ENCODE results near the gene ARHGDIG. TPM values are rescaled to one million over a fixed set of nuclear protein-coding genes. Genes with fewer than 3 reads are reported as not detected.
A peak's percentile ranks its signal among the peaks of the same experiment; 100 is the strongest.

Gene ARHGDIG
- total RNA-seq, 2 experiments from 2014 or later: not detected

GRCh38 chr16:321532-321931, 41.1 kb downstream of the ARHGDIG start:
- no peak overlapping the region for H2AFZ ChIP-seq (ENCODE audit: low read length)
- peaks cover 4% of the 10 kb centered on the region; the same call in 1 of the 2 replicates for H4K20me1 ChIP-seq (ENCODE audit: insufficient read depth, low read length)
- no peaks in the 10 kb centered on the region for H3K9me3 ChIP-seq (ENCODE audit: low read length)
- H3K4me3 ChIP-seq (ENCODE audit: low read depth, low read length, poor library complexity, severe bottlenecking): no peak overlapping the region
- no peaks in the 10 kb centered on the region for H3K9me2 ChIP-seq (ENCODE audit: insufficient read depth, low read length)
- ChIA-PET CTCF (ENCODE audit: unreplicated experiment) (no interaction called here), POLR2A (no interaction called here)
- peaks cover 26% of the 10 kb centered on the region for H3K4me1 ChIP-seq (ENCODE audit: insufficient read depth, low read length, poor library complexity, severe bottlenecking)
- no peaks in the 10 kb centered on the region for H3K36me3 ChIP-seq (ENCODE audit: insufficient read depth, low read length)
- intact Hi-C loops (cut with micrococcal nuclease; ENCODE audit: unreplicated experiment): no loop called here
- no peak overlapping the region for H3K27ac ChIP-seq (ENCODE audit: low read depth, low read length, poor library complexity, severe bottlenecking)
- no peak for TF ChIP-seq CTCF (conservative IDR thresholded peaks at IDR 0.05; ENCODE audit: low read length)
- TF ChIP-seq EZH2phosphoT487 (IDR thresholded peaks at IDR 0.05; ENCODE audit: borderline replicate concordance, low read depth, low read length): no peak
- no peak for DNase-seq (ENCODE audit: low spot score)
- no peak overlapping the region for H3K4me2 ChIP-seq (ENCODE audit: low read length)
- H3K79me2 ChIP-seq (ENCODE audit: insufficient read depth, low read depth, low read length): no peaks in the 10 kb centered on the region; the same call in 1 of the 2 replicates
- BruUV-seq (replicated peaks): no TSS peak

GRCh38 chr16:322476-323143, 42.2 kb downstream of the ARHGDIG start:
- ChIA-PET CTCF (ENCODE audit: unreplicated experiment) (no interaction called here), POLR2A (no interaction called here)
- TF ChIP-seq CTCF (conservative IDR thresholded peaks at IDR 0.05; ENCODE audit: low read length) (no peak), EZH2phosphoT487 (IDR thresholded peaks at IDR 0.05; ENCODE audit: borderline replicate concordance, low read depth, low read length) (no peak)
- H3K27ac ChIP-seq (ENCODE audit: low read depth, low read length, poor library complexity, severe bottlenecking): no peak overlapping the region
- no peak overlapping the region for H3K4me3 ChIP-seq (ENCODE audit: low read depth, low read length, poor library complexity, severe bottlenecking)
- DNase-seq (ENCODE audit: low spot score): no peak
- peaks cover 26% of the 10 kb centered on the region for H3K4me1 ChIP-seq (ENCODE audit: insufficient read depth, low read length, poor library complexity, severe bottlenecking)
- intact Hi-C loops (cut with micrococcal nuclease; ENCODE audit: unreplicated experiment): no loop called here
- H3K4me2 ChIP-seq (ENCODE audit: low read length): no peak overlapping the region
- BruUV-seq (replicated peaks): no TSS peak
- no peaks in the 10 kb centered on the region for H3K9me2 ChIP-seq (ENCODE audit: insufficient read depth, low read length)
- H3K79me2 ChIP-seq (ENCODE audit: insufficient read depth, low read depth, low read length): no peaks in the 10 kb centered on the region; the same call in 1 of the 2 replicates
- H3K36me3 ChIP-seq (ENCODE audit: insufficient read depth, low read length): no peaks in the 10 kb centered on the region
- no peak overlapping the region for H2AFZ ChIP-seq (ENCODE audit: low read length)
- H4K20me1 ChIP-seq (ENCODE audit: insufficient read depth, low read length): peaks cover 4% of the 10 kb centered on the region; the same call in 1 of the 2 replicates
- H3K9me3 ChIP-seq (ENCODE audit: low read length): no peaks in the 10 kb centered on the region

GRCh38 chr16:324201-324450, 43.7 kb downstream of the ARHGDIG start:
- no peaks in the 10 kb centered on the region for H3K9me3 ChIP-seq (ENCODE audit: low read length)
- TF ChIP-seq CTCF (conservative IDR thresholded peaks at IDR 0.05; ENCODE audit: low read length) (no peak), EZH2phosphoT487 (IDR thresholded peaks at IDR 0.05; ENCODE audit: borderline replicate concordance, low read depth, low read length) (no peak)
- CTCF ChIA-PET (ENCODE audit: unreplicated experiment): no interaction called here
- H3K9me2 ChIP-seq (ENCODE audit: insufficient read depth, low read length): no peaks in the 10 kb centered on the region
- POLR2A ChIA-PET: no interaction called here
- H3K79me2 ChIP-seq (ENCODE audit: insufficient read depth, low read depth, low read length): no peaks in the 10 kb centered on the region; the same call in 1 of the 2 replicates
- no peak overlapping the region for H2AFZ ChIP-seq (ENCODE audit: low read length)
- no peak for DNase-seq (ENCODE audit: low spot score)
- no peaks in the 10 kb centered on the region for H3K36me3 ChIP-seq (ENCODE audit: insufficient read depth, low read length)
- no TSS peak for BruUV-seq (replicated peaks)
- peaks cover 26% of the 10 kb centered on the region for H3K4me1 ChIP-seq (ENCODE audit: insufficient read depth, low read length, poor library complexity, severe bottlenecking)
- intact Hi-C loops (cut with micrococcal nuclease; ENCODE audit: unreplicated experiment): no loop called here
- peak overlapping the region; percentile 37 for H3K4me2 ChIP-seq (ENCODE audit: low read length)
- no peaks in the 10 kb centered on the region; the same call in 1 of the 2 replicates for H4K20me1 ChIP-seq (ENCODE audit: insufficient read depth, low read length)
- no peak overlapping the region for H3K4me3 ChIP-seq (ENCODE audit: low read depth, low read length, poor library complexity, severe bottlenecking)
- H3K27ac ChIP-seq (ENCODE audit: low read depth, low read length, poor library complexity, severe bottlenecking): no peak overlapping the region
